Activated CD4-positive, alpha-beta T cell treated with anti-CD3 and anti-CD28 coated beads, Interleukin-2, Interleukin-4, amounts not matched to agents 100 ng/mL and 50 ng/mL, durations not matched to agents 16 hours and 8 hours (primary cell): ENCODE data around the gene C4orf51.
"Not testable (repeated sequence)": the region's sequence is repeated elsewhere in the genome, so short reads cannot be mapped to it uniquely, and the experiment has no call there.

Source experiments
- DNase-seq: peaks from one replicate; pipeline ENCODE4 v3.0.0-alpha.2; 2020; ENCODE audit warnings: low spot score

The C4orf51 gene

GRCh38 chr4:145679991-145680455, at the start of gene C4orf51:
Gene C4orf51, plus strand, starts transcription at chr4:145680146. Its CDS starts 58 bp downstream, at chr4:145680204.
- DNase-seq: no peak

GRCh38 chr4:145635117-145635516, 44.8 kb upstream of the C4orf51 start:
- DNase-seq: no peak

GRCh38 chr4:145635630-145636029, 44.3 kb upstream of the C4orf51 start:
- no peak for DNase-seq

- DNase-seq: no peak
Measured at GRCh38 chr4:145639186-145639698, 40.7 kb upstream of the C4orf51 start.

GRCh38 chr4:145640236-145640635, 39.7 kb upstream of the C4orf51 start:
- DNase-seq: not testable (repeated sequence)

- no peak for DNase-seq
Measured at GRCh38 chr4:145643295-145643694, 36.7 kb upstream of the C4orf51 start.

DNA sequence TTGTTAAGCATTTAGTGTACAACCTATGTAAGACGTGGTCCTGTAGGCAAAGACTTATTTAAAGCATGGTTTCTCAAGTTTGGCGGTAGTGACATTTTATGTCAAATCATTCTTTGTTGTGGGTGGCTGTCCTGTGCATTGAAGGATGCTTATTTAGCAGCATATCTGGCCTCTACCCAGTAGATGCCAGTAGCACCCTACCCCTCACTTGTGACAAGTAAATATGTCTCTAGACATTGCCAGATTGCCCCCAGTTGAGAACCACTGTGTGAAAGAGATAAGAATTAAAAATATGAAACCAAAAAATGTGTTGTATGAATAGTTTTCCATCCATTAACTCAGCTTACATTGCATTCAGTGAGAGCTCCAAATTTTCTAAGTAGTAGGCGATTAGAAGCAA, 35.2 kb upstream of the C4orf51 start:
- no peak for DNase-seq

- DNase-seq: no peak
Measured at GRCh38 chr4:145656156-145656555, 23.8 kb upstream of the C4orf51 start.

GRCh38 chr4:145660064-145660463, 19.9 kb upstream of the C4orf51 start:
- DNase-seq: no peak

DNA sequence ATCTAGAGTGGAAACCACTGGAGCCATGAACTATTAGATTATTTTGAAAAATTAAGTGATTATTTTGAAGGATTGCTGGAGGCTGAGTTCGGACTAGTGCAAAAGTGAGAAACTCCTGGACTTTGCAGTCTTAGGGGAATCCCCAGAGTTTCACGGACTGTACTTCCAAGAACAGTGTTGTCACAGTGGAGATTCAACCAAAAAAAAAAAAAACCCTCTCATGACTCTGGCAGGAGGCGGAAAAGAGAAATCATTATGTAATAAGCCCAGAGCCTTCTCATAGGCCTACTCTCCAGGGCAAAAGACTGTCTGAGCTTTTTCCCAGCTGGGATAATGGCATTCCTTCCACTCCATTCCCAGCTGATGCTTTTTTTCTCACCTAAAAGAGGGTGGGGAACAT, 16.8 kb upstream of the C4orf51 start:
- DNase-seq: no peak

- no peak for DNase-seq
Measured at GRCh38 chr4:145665773-145666172, 14.2 kb upstream of the C4orf51 start.

DNA sequence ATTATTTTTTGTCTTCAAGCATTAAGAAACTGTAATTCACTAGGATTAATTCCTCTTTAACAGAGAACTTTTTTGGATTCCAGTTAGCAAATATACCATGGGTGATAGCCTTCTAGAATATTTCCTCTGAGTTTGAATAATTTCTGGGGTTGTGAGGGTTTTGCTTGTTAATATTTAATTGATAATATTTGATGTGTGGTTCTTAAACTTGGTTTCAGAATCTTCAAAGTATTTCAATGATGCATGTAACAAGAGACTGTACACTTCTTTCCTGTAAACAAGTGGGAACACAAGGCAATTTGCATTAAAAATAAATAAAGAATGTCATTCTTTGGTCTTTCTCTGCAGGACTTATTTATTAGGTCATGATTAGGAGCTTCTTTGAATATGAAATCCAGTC, 9.5 kb upstream of the C4orf51 start:
- no peak for DNase-seq

DNA sequence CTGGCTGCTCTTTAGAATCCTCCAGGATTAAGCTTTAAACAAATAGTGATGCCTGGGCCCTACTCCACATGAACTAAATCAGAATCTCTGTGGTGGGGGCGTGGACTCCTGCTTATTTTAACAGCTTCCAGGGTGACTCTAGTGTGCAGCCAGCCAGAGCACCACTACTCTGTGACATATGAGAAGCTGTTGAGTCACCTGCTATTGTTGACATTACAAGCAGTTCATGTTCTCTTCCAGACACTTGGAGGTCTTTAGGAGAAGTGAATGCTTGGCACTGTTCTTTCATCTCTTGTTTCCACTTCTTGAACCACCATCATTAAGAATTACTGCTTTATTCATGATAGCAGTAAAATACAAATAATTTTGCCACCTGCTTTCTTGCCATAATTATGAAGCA, 426 bp upstream of the C4orf51 start:
- no peak for DNase-seq

DNA sequence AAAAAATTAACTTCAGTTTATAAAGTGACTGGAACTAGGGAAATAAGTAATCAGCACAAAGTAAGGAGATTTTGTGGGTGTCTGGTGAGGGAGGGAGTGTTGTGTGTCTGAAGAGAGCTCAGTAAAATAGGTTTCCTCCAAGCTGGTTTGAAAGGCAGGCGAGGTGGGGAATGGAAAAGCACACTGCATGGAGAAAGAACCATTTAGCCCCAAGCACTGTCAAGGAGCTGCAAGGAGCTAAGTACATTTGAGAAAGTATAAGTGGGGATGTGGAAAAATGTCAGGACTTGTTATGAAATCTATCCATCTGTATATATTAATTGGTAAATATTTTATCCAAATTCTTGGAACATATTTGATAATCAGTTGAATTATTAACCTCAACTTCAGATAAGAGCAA, 956 bp downstream of the C4orf51 start:
- no peak for DNase-seq

GRCh38 chr4:145681518-145681917, 1.6 kb downstream of the C4orf51 start:
- DNase-seq: no peak

DNA sequence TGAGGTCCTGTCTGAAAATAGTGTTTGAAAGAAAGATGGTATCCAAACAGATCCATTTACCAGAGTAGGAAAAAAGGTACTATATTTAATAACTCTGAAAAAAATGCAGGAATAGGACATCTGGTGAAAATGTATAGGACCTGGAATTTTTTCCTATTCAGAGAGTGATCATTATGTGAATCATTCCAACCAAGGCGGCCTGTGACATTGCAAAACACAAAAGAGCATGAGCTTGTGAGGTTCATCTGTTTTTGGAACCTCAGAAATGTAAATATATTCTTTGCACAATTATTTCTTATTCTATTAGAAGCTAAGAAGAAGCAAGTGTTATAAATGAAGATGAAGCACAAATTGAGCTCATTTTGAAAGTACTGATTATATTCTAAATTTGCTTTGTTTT, 2.0 kb downstream of the C4orf51 start:
- no peak for DNase-seq

DNA sequence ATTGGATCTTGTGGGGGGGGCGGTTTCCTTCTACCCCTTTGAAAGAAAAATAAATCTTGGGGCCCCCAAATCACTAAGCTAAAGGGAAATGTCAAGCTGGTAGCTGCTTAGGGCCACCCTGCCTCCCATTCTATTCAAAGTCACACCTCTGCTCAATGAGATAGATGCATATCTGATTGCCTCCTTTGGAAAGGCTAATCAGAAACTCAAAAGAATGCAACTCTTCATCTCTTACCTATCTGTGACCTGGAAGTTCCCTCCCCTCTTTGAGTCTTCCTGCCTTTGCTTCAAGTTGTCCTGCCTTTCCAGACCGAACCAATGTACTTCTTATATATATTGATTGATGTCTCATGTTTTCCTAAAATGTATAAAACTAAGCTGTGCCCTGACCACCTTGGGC, 7.0 kb downstream of the C4orf51 start:
- no peak for DNase-seq

GRCh38 chr4:145690610-145691009, 10.7 kb downstream of the C4orf51 start:
- DNase-seq: no peak

DNA sequence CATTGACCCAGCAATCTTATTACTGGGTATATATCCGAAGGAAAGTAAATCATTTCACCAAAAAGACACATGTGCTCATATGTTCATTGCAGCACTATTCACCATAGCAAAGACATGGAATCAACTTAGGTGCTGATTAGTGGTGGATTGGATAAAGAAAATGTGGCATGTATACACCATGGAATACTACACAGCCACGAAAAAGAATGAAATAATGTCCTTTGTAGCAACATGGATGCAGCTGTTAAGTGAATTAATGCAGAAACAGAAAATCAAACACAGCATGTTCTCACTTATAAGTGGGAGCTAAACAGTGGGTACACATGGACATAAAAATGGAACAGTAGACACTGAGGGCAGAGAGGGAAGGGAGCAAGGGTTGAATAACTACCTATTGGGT, 11.5 kb downstream of the C4orf51 start:
- DNase-seq: not testable (repeated sequence)

DNA sequence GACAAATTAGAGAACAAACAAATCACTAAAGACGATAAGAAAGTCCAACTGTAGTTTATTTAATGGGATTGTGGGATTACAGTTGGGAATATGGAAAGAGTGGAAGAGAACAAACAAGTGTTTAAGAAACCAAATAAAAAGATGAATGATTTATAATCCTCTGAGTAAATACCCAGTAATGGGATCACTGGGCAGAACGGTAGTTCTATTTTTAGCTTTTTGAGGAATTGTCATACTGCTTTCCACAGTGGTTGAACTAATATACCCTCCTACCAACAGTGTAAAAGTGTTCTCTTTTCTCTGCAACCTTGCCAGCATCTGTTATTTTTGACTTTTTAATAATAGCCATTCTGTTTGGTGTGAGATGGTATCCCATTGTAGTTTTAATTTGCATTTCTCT, 15.0 kb downstream of the C4orf51 start:
- no peak for DNase-seq

GRCh38 chr4:145697332-145697731, 17.4 kb downstream of the C4orf51 start:
- DNase-seq: no peak

GRCh38 chr4:145698507-145698906, 18.6 kb downstream of the C4orf51 start:
- no peak for DNase-seq

GRCh38 chr4:145703850-145704497, 24.0 kb downstream of the C4orf51 start:
- DNase-seq: no peak

GRCh38 chr4:145709336-145709735, 29.4 kb downstream of the C4orf51 start:
- DNase-seq: no peak
